Measurements from ENCODE around the gene CYB561.

Gene CYB561, protein sequence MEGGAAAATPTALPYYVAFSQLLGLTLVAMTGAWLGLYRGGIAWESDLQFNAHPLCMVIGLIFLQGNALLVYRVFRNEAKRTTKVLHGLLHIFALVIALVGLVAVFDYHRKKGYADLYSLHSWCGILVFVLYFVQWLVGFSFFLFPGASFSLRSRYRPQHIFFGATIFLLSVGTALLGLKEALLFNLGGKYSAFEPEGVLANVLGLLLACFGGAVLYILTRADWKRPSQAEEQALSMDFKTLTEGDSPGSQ

DNA sequence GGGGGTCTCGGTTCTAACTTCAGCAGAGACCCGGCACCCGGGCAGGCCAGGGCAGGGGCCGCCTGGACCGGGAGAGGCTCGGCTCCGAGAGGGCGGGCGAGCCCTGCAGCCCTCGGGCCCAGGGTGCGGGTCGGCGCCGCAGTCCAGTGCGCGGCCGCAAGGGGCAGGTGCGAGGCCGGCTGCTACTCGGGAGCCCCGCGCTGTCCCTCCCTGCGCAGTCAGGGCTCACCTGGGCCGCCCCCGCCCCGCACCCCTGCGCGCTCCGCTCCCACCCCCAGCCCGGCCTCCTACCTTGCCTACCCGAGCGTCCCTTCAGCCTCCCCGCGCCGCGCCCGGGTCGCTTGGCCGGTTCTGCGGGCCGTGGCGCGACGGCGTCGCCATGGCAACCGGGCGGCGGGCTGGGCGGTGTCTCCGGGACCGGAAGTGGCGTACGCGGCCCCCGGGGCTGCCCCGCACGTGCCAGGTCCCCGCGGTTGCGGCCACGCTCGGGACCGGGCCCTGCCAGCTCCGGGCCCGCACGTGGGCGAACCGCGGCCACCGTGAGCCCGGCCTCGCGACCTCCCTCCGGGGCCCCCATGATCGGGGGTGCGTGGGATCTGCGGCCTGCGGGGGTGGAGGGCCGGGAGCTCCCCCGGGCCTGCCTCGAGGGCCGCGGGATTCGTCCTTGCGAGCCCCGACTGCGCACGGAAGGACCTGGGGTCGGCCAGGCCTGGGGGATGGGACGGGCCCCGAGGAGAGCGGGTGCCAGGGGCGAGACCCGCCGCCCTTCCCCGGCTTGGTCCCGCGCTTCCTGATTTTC lies at the start of gene CYB561:
TSS of gene CYB561 (minus strand) at position 353 of the 799 bp plus-strand sequence. CDS start 8,759 bp downstream, outside the sequence.
- no peak for DNase-seq (ENCODE audit: low read depth)

GRCh38 chr17:63495491-63495890 lies 49.4 kb upstream of the CYB561 start:
- no peak for DNase-seq (ENCODE audit: low read depth)
- H3K4me3 ChIP-seq (ENCODE audit: low read depth, low read length) = no peak overlapping the region

More for the DNA sequence above, at the start of gene CYB561:
- peak within 1 kb of the TSS; percentile 46 for H3K4me3 ChIP-seq (ENCODE audit: low read depth, low read length)

DNA sequence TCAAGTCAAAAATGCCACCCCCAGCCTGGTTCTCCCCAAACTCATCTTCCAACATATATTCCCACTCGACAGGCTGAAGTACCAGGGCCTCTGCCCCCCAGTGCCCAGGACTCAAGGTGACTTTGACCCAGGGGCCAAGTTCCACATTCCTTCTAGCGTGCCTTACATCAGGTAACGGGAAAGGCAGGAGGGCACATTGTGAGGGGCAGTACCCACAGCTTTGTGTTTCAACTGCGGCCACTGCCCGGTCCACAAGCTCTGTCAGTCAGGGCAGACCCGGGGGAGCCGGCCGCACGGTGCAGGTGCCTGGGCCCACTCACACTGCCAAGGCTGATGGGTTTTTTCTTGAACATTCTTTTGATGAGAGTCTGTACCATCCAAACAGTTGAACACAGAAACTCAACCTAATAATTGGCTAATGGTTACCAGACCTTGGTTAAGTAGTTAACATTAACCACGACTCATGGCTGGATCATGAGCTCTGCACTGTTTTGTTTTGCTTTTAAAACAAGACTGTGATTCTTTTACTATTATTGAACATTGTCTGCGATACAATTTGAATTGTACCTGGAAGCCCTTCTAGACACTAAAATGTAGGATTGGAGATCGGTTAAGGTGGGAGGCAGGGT lies 48.3 kb upstream of the CYB561 start:
- no peak for DNase-seq (ENCODE audit: low read depth)
- H3K4me3 ChIP-seq (ENCODE audit: low read depth, low read length) = no peak overlapping the region

GRCh38 chr17:63493411-63493810 lies 47.3 kb upstream of the CYB561 start:
- no peak for DNase-seq (ENCODE audit: low read depth)
- H3K4me3 ChIP-seq (ENCODE audit: low read depth, low read length) = no peak overlapping the region

DNA sequence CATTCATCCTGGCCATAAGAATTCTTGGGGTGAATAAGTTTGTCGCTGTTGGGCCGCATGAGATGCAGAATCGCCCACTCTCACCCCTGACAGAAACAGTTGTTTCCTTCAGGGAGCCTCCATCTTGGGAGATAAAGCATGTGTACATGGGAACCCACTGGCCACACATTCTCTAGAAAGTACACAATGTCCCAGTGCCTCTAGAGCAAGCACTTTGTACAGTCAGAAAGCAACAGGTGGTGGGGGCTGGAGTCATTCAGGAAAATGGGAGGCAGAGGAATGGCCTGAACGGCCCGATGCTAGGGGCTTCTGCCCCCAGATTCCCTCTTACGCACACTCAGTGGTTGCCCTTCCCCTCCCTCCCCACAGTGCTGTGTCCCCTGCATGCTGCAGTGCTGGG lies 46.8 kb upstream of the CYB561 start:
- DNase-seq (ENCODE audit: low read depth) = no peak

DNA sequence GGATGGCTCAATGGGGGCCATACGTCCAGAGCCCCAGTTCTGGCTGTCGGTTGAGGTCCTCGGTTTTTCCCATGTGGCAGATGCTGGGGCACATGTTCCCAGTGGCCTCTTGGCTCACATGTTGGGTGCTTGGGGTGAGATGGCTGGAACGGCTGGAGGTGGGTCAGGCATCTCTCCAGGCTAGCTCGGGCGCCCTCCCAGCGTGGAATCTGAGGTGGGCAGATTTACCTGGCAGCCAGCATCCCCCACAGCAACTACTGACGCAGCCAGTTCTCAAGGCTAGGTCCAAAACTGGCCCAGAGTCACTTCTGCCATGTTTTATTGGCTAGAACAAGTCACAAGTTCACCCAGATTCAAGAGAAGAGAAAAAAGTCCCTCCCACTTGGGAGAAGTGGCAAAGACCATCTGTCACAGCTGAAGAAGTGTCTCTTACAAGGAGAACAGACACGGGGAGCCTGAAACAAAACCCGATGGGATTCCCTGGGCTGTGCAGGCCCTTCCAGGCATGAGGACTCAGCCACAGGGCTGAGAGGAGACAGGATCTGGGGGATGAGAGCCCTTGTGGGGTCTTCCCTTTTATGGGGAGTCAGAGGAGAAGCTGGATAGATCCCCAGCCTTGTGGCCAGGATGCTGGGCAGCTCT lies 46.0 kb upstream of the CYB561 start:
- DNase-seq (ENCODE audit: low read depth) = no peak
- H3K4me3 ChIP-seq (ENCODE audit: low read depth, low read length) = no peak overlapping the region

More for the DNA sequence above, 46.8 kb upstream of the CYB561 start:
- no peak overlapping the region for H3K4me3 ChIP-seq (ENCODE audit: low read depth, low read length)

DNA sequence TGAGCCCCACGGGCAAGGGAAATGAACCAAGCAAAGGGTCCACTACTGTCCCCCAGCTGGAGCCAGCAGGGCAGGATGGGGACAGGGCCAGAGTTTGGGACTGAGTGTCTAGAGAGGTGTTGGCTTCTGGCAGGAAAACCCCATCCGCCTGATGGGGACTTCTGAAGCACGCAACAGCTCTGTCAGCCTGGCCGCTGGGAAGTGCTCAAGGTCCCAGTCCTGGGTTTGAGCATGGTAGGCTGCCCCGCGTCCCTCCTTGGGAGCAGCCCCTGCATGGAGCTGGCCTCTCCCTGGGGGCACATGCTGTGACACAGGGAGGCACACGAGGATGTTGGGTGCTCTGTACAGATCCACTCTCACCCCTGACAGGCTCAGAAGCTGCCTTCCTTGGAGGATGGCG lies 45.3 kb upstream of the CYB561 start:
- DNase-seq (ENCODE audit: low read depth) = no peak
- H3K4me3 ChIP-seq (ENCODE audit: low read depth, low read length) = no peak overlapping the region

DNA sequence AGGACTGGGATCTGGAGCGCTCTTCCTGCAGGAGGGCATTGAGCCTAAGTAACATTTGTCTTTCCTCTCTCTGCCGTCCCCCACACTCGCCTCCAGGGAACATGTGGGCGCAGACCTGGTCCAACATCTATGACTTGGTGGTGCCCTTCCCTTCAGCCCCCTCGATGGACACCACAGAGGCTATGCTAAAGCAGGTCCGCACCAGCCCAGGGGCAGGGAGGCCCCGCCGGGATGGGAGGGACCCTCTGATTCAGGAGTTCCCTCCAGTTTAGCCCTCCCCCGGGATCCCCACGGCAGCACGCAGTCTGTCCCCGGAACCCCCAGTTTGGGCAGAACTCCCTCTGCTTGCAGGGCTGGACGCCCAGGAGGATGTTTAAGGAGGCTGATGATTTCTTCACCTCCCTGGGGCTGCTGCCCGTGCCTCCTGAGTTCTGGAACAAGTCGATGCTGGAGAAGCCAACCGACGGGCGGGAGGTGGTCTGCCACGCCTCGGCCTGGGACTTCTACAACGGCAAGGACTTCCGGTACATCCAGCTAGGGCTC lies 44.8 kb upstream of the CYB561 start:
- H3K4me3 ChIP-seq (ENCODE audit: low read depth, low read length) = no peak overlapping the region
- DNase-seq (ENCODE audit: low read depth) = no peak

DNA sequence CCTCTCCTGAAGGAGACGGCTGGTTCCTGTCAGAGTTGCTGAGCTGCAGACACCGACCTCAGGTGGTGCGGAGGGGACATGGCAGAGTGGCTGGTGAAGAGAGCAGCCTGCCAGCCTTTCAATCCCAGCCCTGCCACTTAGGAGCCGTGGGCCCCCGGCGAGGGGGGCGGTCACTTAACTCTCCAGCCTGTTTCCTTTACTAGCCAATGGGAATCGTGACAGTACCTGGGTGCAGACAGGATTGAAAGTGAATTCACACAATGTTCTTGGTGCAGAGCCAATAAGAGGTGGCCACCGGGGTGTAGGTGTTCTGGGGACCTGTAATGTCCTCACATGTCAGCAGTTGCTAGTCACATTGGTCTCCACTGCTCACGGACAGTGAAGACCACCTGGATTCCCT lies 44.2 kb upstream of the CYB561 start:
- DNase-seq (ENCODE audit: low read depth) = no peak
- no peak overlapping the region for H3K4me3 ChIP-seq (ENCODE audit: low read depth, low read length)

DNA sequence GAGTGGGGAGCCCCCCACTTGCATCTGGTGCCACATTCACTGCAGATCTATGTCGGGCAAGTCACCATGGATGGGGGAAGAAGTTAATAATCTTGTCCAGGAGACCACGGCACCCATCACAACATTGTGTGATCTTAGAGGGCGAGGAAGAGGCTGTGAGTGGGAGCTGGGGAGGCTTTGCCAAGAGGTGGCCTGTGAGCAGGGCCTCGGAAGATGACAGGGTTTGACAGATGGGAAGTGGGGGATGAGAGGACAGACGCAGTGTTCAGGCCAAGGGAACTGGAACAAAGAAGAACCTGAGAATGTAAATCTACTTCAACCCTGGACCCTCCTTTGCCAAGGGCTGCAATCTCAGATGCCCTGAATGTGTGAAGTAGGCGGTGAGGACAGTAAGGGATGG lies 43.2 kb upstream of the CYB561 start:
- H3K4me3 ChIP-seq (ENCODE audit: low read depth, low read length) = no peak overlapping the region
- no peak for DNase-seq (ENCODE audit: low read depth)

DNA sequence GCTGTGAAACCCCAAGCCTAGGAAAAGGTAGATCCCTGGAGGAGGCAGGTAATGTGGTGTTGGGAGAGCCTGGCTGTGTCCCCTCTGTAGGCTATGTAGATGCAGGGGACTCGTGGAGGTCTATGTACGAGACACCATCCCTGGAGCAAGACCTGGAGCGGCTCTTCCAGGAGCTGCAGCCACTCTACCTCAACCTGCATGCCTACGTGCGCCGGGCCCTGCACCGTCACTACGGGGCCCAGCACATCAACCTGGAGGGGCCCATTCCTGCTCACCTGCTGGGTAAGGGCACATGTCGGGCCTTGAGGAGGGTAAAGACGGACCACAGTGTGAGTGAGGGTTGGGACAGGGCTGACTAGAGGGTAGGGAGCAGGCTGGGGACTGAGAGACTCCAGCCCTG lies 42.7 kb upstream of the CYB561 start:
- no peak for DNase-seq (ENCODE audit: low read depth)
- H3K4me3 ChIP-seq (ENCODE audit: low read depth, low read length) = no peak overlapping the region

DNA sequence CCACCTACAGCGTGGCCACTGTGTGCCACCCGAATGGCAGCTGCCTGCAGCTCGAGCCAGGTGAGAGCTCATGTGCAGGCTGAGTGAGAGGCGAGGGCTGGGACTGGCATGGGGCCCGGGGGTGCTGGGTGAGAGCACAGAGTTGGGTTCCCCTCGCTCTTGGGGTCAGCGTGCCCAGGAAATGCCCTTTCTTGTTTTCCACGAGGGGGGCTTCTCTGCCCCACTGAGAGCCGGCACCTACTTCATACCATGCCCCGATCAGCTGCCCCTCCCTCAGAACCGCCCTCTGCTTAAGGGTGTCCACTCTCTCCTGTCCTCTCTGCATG lies 40.9 kb upstream of the CYB561 start:
- no peak overlapping the region for H3K4me3 ChIP-seq (ENCODE audit: low read depth, low read length)
- no peak for DNase-seq (ENCODE audit: low read depth)

GRCh38 chr17:63486317-63487013 lies 40.4 kb upstream of the CYB561 start:
- no peak for DNase-seq (ENCODE audit: low read depth)
- H3K4me3 ChIP-seq (ENCODE audit: low read depth, low read length) = no peak overlapping the region

- H3K4me3 ChIP-seq (ENCODE audit: low read depth, low read length) = no peak overlapping the region
- no peak for DNase-seq (ENCODE audit: low read depth)
Measured at GRCh38 chr17:63483655-63484575, 37.8 kb upstream of the CYB561 start.

GRCh38 chr17:63483038-63483437 lies 36.9 kb upstream of the CYB561 start:
- DNase-seq (ENCODE audit: low read depth) = no peak
- no peak overlapping the region for H3K4me3 ChIP-seq (ENCODE audit: low read depth, low read length)

- no peak for DNase-seq (ENCODE audit: low read depth)
- no peak overlapping the region for H3K4me3 ChIP-seq (ENCODE audit: low read depth, low read length)
Measured at GRCh38 chr17:63482509-63482908, 36.4 kb upstream of the CYB561 start.

DNA sequence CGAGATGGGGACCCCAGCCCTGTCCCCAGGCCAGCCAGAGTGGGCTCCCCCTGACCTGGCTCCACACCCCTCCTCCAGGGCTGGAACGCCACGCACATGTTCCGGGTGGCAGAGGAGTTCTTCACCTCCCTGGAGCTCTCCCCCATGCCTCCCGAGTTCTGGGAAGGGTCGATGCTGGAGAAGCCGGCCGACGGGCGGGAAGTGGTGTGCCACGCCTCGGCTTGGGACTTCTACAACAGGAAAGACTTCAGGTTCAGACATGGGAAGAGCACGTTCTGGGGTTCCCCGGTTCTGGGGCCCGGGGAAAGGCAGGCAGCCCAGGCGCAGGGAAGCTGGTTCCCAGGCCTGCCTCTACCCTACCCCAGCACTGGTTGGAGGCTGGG lies 35.4 kb upstream of the CYB561 start:
- no peak for DNase-seq (ENCODE audit: low read depth)
- H3K4me3 ChIP-seq (ENCODE audit: low read depth, low read length) = no peak overlapping the region

- no peak for DNase-seq (ENCODE audit: low read depth)
- H3K4me3 ChIP-seq (ENCODE audit: low read depth, low read length) = no peak overlapping the region
Measured at GRCh38 chr17:63480826-63481487, 34.9 kb upstream of the CYB561 start.
